Hepatocyte (in vitro differentiated cells): ENCODE data around the gene SLX4IP. TPM values are rescaled to one million over a fixed set of nuclear protein-coding genes. Genes with fewer than 3 reads are reported as not detected.

Experiments used
- DNase-seq: peaks from one replicate; pipeline ENCODE4 v3.0.0-alpha.2; 2016; ENCODE audit warnings: low spot score
- H2AFZ ChIP-seq: fragments of 200-600 bp; sonication (generic); 2 replicates; pipeline ENCODE4 v1.6.0; 2016; ENCODE audit warnings: antibody characterized with exemption, mild to moderate bottlenecking
- H3K27ac ChIP-seq: fragments of 200-600 bp; sonication (generic); 2 replicates; pipeline ENCODE4 v1.5.1; 2016; ENCODE audit warnings: mild to moderate bottlenecking
- H3K27me3 ChIP-seq: fragments of 200-600 bp; sonication (generic); 2 replicates; pipeline ENCODE4 v1.6.1; 2016
- H3K36me3 ChIP-seq: fragments of 200-600 bp; sonication (generic); replicated peaks from 2 replicates; pipeline ENCODE4 v1.5.1; 2016; ENCODE audit warnings: low read depth; ENCODE audit not compliant: insufficient read depth
- H3K4me1 ChIP-seq: fragments of 200-600 bp; sonication (generic); 2 replicates; pipeline ENCODE4 v1.5.1; 2016; ENCODE audit warnings: mild to moderate bottlenecking, moderate library complexity; ENCODE audit not compliant: insufficient read depth
- H3K4me2 ChIP-seq: fragments of 200-600 bp; sonication (generic); 2 replicates; pipeline ENCODE4 v1.6.0; 2016
- H3K4me3 ChIP-seq: fragments of 200-600 bp; sonication (generic); 2 replicates; pipeline ENCODE4 v1.5.1; 2016; ENCODE audit warnings: mild to moderate bottlenecking
- H3K79me2 ChIP-seq: fragments of 200-600 bp; sonication (generic); 2 replicates; pipeline ENCODE4 v1.6.0; 2017; ENCODE audit warnings: mild to moderate bottlenecking
- H3K9me2 ChIP-seq: fragments of 200-600 bp; sonication (generic); replicated peaks from 2 replicates; pipeline ENCODE4 v1.6.0; 2017; ENCODE audit warnings: mild to moderate bottlenecking; ENCODE audit not compliant: insufficient read depth
- H3K9me3 ChIP-seq: fragments of 200-600 bp; sonication (generic); 2 replicates; pipeline ENCODE4 v1.5.1; 2016; ENCODE audit warnings: low read depth, mild to moderate bottlenecking
- H4K20me1 ChIP-seq: fragments of 200-600 bp; sonication (generic); 2 replicates; pipeline ENCODE4 v1.6.0; 2016; ENCODE audit warnings: mild to moderate bottlenecking; ENCODE audit not compliant: insufficient read depth, poor library complexity, severe bottlenecking
- EZH2 ChIP-seq: fragments of 200-600 bp; sonication (generic); IDR thresholded peaks from 2 replicates; pipeline ENCODE4 v1.6.1; 2016; ENCODE audit warnings: antibody characterized with exemption, mild to moderate bottlenecking, borderline replicate concordance
- EZH2phosphoT487 ChIP-seq: fragments of 200-600 bp; sonication (generic); IDR thresholded peaks from one replicate; pipeline ENCODE4 v1.6.1; 2018; ENCODE audit warnings: antibody characterized with exemption, mild to moderate bottlenecking, low read depth, moderate library complexity; ENCODE audit not compliant: unreplicated experiment, severe bottlenecking
- WGBS: methylation state at CpG from one replicate; pipeline ENCODE4 v1.1.6; 2016; ENCODE audit warnings: low lambda C conversion rate; ENCODE audit errors: missing lambda C conversion rate; 5-methylcytosine and 5-hydroxymethylcytosine counted together
- polyA plus RNA-seq: library from polyadenylated mRNA; unstranded; fragments of >200 nt; fragmentation: Nextera tagmentation; extraction: Ambion mirVana; gene quantifications from 2 replicates; pipeline ENCODE4 v1.2.1, GENCODE V29; 2016
- total RNA-seq: library from RNA; depleted of rRNA; stranded (reverse); fragments of >200 nt; gene quantifications from 2 replicates; pipeline ENCODE4 v1.2.3, GENCODE V29; 2014
- TF ChIP-seq, protein P1 (sequence below): fragments of 200-600 bp; sonication (generic); IDR thresholded peaks from 2 replicates; pipeline ENCODE4 v1.5.1; 2016; ENCODE audit warnings: antibody characterized with exemption, mild to moderate bottlenecking; ENCODE audit not compliant: poor library complexity

SLX4IP gene
- total and polyA plus RNA-seq, 2 experiments from 2014 or later = 2.9 to 5.7 TPM

DNA sequence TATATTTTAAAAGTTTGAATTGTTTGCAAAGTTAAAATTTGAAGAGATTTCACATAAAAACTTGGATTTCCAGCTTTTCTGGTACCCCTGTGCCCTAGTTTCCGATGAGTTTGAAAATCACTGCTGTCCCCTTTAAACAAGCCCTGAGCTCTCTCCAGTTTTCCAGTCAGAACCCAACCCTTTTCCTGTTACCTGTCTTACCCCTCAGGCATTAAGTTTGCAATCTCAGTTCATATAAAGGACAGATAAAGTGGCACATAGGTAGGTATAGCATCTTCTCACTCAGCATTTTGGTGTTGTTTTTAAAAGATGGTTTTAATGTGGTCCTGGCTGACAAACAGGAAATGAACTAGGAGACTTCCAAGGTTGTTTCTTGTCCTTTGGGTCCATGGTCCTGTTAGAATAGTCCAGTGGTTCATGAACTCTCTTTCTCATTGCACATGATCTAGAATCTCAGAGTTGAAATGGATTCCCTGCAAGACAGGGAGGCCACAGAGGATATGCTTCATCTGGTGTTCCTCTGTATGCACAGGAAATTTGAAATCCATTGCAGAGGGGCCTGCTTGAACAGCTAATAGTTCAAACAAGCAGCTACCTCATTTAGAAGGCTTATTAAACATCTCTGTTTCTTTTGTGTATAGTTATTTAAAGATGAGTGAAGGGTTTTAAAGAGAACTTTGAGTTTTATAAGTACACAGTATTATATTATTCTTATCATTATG lies 156.0 kb downstream of the SLX4IP start:
- Histone ChIP-seq H3K4me2 (no peak overlapping the region), H3K36me3 (no peaks in the 10 kb centered on the region), H3K79me2 (no peaks in the 10 kb centered on the region), H3K9me2 (no peaks in the 10 kb centered on the region), H3K4me3 (no peak overlapping the region), H3K27ac (no peak overlapping the region), H3K9me3 (no peaks in the 10 kb centered on the region), H4K20me1 (no peaks in the 10 kb centered on the region), H3K4me1 (no peaks in the 10 kb centered on the region), H3K27me3 (no peaks in the 10 kb centered on the region), H2AFZ (no peak overlapping the region)
- TF ChIP-seq EZH2phosphoT487 (no peak), EZH2 (no peak)
- TF ChIP-seq, protein P1, sequence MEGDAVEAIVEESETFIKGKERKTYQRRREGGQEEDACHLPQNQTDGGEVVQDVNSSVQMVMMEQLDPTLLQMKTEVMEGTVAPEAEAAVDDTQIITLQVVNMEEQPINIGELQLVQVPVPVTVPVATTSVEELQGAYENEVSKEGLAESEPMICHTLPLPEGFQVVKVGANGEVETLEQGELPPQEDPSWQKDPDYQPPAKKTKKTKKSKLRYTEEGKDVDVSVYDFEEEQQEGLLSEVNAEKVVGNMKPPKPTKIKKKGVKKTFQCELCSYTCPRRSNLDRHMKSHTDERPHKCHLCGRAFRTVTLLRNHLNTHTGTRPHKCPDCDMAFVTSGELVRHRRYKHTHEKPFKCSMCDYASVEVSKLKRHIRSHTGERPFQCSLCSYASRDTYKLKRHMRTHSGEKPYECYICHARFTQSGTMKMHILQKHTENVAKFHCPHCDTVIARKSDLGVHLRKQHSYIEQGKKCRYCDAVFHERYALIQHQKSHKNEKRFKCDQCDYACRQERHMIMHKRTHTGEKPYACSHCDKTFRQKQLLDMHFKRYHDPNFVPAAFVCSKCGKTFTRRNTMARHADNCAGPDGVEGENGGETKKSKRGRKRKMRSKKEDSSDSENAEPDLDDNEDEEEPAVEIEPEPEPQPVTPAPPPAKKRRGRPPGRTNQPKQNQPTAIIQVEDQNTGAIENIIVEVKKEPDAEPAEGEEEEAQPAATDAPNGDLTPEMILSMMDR = no peak
- DNase-seq = no peak
- WGBS = 94% methylated on average over 1 of the region's 1 CpG

DNA sequence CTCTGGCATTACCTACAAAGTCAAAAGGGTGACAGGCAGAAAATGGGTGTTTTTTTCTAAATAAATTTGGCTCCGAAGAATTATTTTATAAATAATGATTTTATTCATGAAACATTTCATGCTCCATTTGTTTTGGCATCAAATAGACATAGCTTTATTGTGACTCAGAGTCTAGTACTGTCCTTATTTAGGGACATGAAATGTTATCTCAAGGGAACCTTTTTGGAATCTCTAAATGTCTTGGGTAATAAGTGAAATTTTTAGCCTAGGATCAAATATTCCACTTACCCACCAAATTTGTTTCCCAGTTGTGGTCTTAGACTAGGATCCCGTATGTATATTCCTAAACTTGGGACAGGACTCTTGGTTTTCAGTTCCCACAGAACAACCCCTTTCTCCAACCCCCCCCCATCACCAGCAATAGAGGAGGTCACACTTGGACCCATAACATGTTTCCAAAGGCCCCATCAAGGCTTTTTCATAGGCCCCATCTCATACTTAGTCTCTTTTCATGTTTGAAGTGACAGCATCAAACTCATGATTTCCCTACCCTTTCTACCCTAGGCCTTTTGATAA lies 156.9 kb downstream of the SLX4IP start:
- Histone ChIP-seq H3K79me2 (no peaks in the 10 kb centered on the region), H2AFZ (no peak overlapping the region), H3K36me3 (no peaks in the 10 kb centered on the region), H3K4me3 (no peak overlapping the region), H3K9me3 (no peaks in the 10 kb centered on the region), H4K20me1 (no peaks in the 10 kb centered on the region), H3K4me1 (no peaks in the 10 kb centered on the region), H3K27me3 (no peaks in the 10 kb centered on the region), H3K4me2 (no peak overlapping the region), H3K27ac (no peak overlapping the region), H3K9me2 (no peaks in the 10 kb centered on the region)
- TF ChIP-seq EZH2 = no peak
- no peak for TF ChIP-seq EZH2phosphoT487
- TF ChIP-seq, protein P1 = no peak
- DNase-seq = no peak
- WGBS = 100% methylated on average over 2 of the region's 2 CpGs

DNA sequence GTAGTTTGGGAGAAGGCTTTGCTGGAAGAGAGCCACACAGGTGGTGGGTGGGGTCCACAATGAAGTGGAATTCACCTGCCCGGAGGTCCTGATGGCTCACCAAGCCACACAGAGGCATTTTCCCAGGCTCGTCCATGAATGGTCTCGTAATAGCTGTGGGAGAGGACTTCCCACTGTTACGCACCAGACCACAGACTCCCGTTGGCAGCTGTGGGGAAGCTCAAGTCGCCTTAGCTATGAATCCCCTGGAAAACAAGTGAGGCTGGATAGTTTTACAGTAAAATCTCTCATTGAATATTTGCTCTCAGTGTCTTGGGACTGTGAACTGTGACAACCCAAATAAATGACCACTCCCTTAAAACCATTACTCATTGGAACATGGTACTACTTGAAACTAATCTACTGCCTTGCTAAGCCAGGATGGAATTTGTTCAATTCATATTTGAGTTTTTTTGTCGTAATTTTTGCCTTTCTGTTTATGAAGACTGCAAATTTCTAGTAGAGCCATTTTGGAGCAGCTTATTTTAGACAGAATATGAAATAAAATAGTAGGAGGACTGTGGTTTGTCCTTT lies 159.3 kb downstream of the SLX4IP start:
- H3K79me2 ChIP-seq = no peaks in the 10 kb centered on the region
- H3K9me2 ChIP-seq = no peaks in the 10 kb centered on the region
- DNase-seq = no peak
- TF ChIP-seq, protein P1 = no peak
- TF ChIP-seq EZH2phosphoT487 (no peak), EZH2 (no peak)
- WGBS = 86% methylated on average over 7 of the region's 7 CpGs
- H3K4me3 ChIP-seq = no peak overlapping the region
- no peaks in the 10 kb centered on the region for H3K9me3 ChIP-seq
- no peak overlapping the region for H2AFZ ChIP-seq
- no peaks in the 10 kb centered on the region for H4K20me1 ChIP-seq
- no peak overlapping the region for H3K4me2 ChIP-seq
- H3K27ac ChIP-seq = no peak overlapping the region
- no peaks in the 10 kb centered on the region for H3K36me3 ChIP-seq
- H3K27me3 ChIP-seq = no peaks in the 10 kb centered on the region
- no peaks in the 10 kb centered on the region for H3K4me1 ChIP-seq
